PC-3 (cell line): ENCODE results near the gene ASH1L.

Experiments used
- EZH2 ChIP-seq: fragments of 300-600 bp; sonication (generic); IDR thresholded peaks from one replicate; pipeline ENCODE4 v1.6.1; 2017; ENCODE audit warnings: antibody characterized with exemption, mild to moderate bottlenecking, low read length; ENCODE audit not compliant: unreplicated experiment
- EZH2phosphoT487 ChIP-seq: fragments of 300-600 bp; sonication (generic); IDR thresholded peaks from 2 replicates; pipeline ENCODE4 v1.6.1; 2018; ENCODE audit warnings: mild to moderate bottlenecking, antibody characterized with exemption, low read length, borderline replicate concordance
- TF ChIP-seq, protein P1 (sequence below): fragments of 300-600 bp; sonication (generic); conservative IDR thresholded peaks from 2 replicates; pipeline ENCODE4 v1.5.1; 2017; ENCODE audit warnings: antibody characterized with exemption, low read depth, mild to moderate bottlenecking, low read length

DNA sequence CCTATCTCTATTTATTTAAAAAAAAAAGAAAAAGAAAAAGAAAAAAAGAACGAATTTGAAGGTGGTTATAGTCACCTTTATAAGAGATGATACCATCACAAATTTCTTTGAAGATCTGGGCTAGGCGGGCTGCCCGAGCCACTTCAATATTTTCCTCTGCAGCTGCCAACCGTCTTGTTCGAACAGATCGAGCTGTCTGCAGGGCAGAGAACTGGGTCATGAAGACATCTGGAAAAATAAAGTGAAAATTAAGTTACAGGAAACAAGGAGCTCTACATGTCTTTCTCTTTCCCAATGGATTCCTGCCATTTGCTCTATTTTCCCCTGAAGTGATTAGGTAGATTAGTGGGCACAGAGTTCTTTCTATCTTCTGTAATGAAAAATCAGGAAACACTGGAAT lies 210.0 kb downstream of the ASH1L start:
- TF ChIP-seq, protein P1, sequence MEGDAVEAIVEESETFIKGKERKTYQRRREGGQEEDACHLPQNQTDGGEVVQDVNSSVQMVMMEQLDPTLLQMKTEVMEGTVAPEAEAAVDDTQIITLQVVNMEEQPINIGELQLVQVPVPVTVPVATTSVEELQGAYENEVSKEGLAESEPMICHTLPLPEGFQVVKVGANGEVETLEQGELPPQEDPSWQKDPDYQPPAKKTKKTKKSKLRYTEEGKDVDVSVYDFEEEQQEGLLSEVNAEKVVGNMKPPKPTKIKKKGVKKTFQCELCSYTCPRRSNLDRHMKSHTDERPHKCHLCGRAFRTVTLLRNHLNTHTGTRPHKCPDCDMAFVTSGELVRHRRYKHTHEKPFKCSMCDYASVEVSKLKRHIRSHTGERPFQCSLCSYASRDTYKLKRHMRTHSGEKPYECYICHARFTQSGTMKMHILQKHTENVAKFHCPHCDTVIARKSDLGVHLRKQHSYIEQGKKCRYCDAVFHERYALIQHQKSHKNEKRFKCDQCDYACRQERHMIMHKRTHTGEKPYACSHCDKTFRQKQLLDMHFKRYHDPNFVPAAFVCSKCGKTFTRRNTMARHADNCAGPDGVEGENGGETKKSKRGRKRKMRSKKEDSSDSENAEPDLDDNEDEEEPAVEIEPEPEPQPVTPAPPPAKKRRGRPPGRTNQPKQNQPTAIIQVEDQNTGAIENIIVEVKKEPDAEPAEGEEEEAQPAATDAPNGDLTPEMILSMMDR = no peak
- TF ChIP-seq EZH2 = no peak
- TF ChIP-seq EZH2phosphoT487 = no peak
